WTC11 (cell line): ENCODE data around the gene CADM4. TPM values are rescaled to one million over a fixed set of nuclear protein-coding genes. Genes with fewer than 3 reads are reported as not detected.

Experiments
- ATAC-seq: fragments of 200-7000 bp; cut with Tn5 transposase; 2 replicates; pipeline ENCODE4 v1.10.0; 2021; ENCODE audit warnings: mild to moderate bottlenecking, moderate library complexity
- CTCF ChIA-PET: fragments of 300-600 bp; sonication (Branson Sonifier 250); formaldehyde crosslinking; loops from one replicate; lab custom pipeline; 2021; ENCODE audit warnings: antibody characterized with exemption; lab: Charles Lee
- POLR2A ChIA-PET: fragments of 350-600 bp; sonication (Branson Sonifier 250); formaldehyde crosslinking; loops from one replicate; lab custom pipeline; 2021; ENCODE audit warnings: antibody characterized with exemption; lab: Charles Lee
- DNase-seq: peaks from one replicate; pipeline ENCODE4 v3.0.0; 2021; ENCODE audit warnings: low spot score
- H3K27ac Mint-ChIP-seq: 2 replicates; pipeline ENCODE4 v1.8.0; 2021; ENCODE audit warnings: mixed read lengths
- H3K27me3 Mint-ChIP-seq: 2 replicates; pipeline ENCODE4 v1.8.0; 2021; ENCODE audit warnings: low read depth, mild to moderate bottlenecking, moderate library complexity, mixed read lengths
- H3K36me3 Mint-ChIP-seq: 2 replicates; pipeline ENCODE4 v1.8.0; 2021; ENCODE audit warnings: mixed read lengths
- H3K4me1 Mint-ChIP-seq: 2 replicates; pipeline ENCODE4 v1.8.0; 2022; ENCODE audit warnings: mixed read lengths
- H3K4me3 Mint-ChIP-seq: 2 replicates; pipeline ENCODE4 v1.8.0; 2021; ENCODE audit warnings: mild to moderate bottlenecking, moderate library complexity, mixed read lengths
- H3K9me3 Mint-ChIP-seq: 2 replicates; pipeline ENCODE4 v1.8.0; 2021; ENCODE audit warnings: mixed read lengths
- ATF1 ChIP-seq: sonication (generic); formaldehyde crosslinking; IDR thresholded peaks from 2 replicates; pipeline ENCODE4 v1.8.1; 2023; ENCODE audit warnings: mild to moderate bottlenecking, moderate library complexity, missing genetic modification reagents
- CBFB ChIP-seq: sonication (generic); formaldehyde crosslinking; IDR thresholded peaks from 2 replicates; pipeline ENCODE4 v1.8.1; 2022; ENCODE audit warnings: mild to moderate bottlenecking, low read depth, missing genetic modification reagents
- CREM ChIP-seq: sonication (generic); formaldehyde crosslinking; IDR thresholded peaks from 2 replicates; pipeline ENCODE4 v1.8.1; 2022; ENCODE audit warnings: mild to moderate bottlenecking, missing genetic modification reagents, moderate library complexity
- E2F4 ChIP-seq: sonication (generic); formaldehyde crosslinking; IDR thresholded peaks from 2 replicates; pipeline ENCODE4 v1.8.1; 2022; ENCODE audit warnings: low read depth, mild to moderate bottlenecking, moderate library complexity, missing genetic modification reagents, borderline replicate concordance
- FOXP4 ChIP-seq: sonication (generic); formaldehyde crosslinking; IDR thresholded peaks from 2 replicates; pipeline ENCODE4 v1.8.0; 2022; ENCODE audit warnings: mild to moderate bottlenecking, missing genetic modification reagents
- GTF2I ChIP-seq: fragments of 250-450 bp; sonication (Bioruptor Pico); conservative IDR thresholded peaks from 2 replicates; pipeline ENCODE4 v1.4.0; 2021; ENCODE audit warnings: mild to moderate bottlenecking
- IRF2 ChIP-seq: sonication (generic); formaldehyde crosslinking; IDR thresholded peaks from 2 replicates; pipeline ENCODE4 v1.8.0; 2022; ENCODE audit warnings: low read depth, missing genetic modification reagents, borderline replicate concordance
- MXD4 ChIP-seq: fragments of 250-450 bp; sonication (Bioruptor Pico); IDR thresholded peaks from 2 replicates; pipeline ENCODE4 v1.8.0; 2021; ENCODE audit warnings: mild to moderate bottlenecking, moderate library complexity, borderline replicate concordance
- OVOL2 ChIP-seq: fragments of 250-450 bp; sonication (Bioruptor Pico); IDR thresholded peaks from 2 replicates; pipeline ENCODE4 v1.9.0; 2021; ENCODE audit warnings: mild to moderate bottlenecking, borderline replicate concordance
- RELA ChIP-seq: sonication (generic); formaldehyde crosslinking; IDR thresholded peaks from 2 replicates; pipeline ENCODE4 v1.8.1; 2022; ENCODE audit warnings: missing genetic modification reagents, mild to moderate bottlenecking, borderline replicate concordance
- SOX15 ChIP-seq: fragments of 250-450 bp; sonication (Bioruptor Pico); IDR thresholded peaks from 2 replicates; pipeline ENCODE4 v1.9.0; 2021; ENCODE audit warnings: mild to moderate bottlenecking
- TCF7 ChIP-seq: sonication (generic); formaldehyde crosslinking; IDR thresholded peaks from 2 replicates; pipeline ENCODE4 v1.8.0; 2022; ENCODE audit warnings: mild to moderate bottlenecking, low read depth, missing genetic modification reagents, moderate library complexity
- TEAD1 ChIP-seq: sonication (generic); formaldehyde crosslinking; IDR thresholded peaks from 2 replicates; pipeline ENCODE4 v1.8.0; 2022; ENCODE audit warnings: mild to moderate bottlenecking, missing genetic modification reagents
- USF2 ChIP-seq: sonication (generic); formaldehyde crosslinking; IDR thresholded peaks from 2 replicates; pipeline ENCODE4 v1.8.1; 2023; ENCODE audit warnings: mild to moderate bottlenecking, missing genetic modification reagents, moderate library complexity
- ZNF532 ChIP-seq: fragments of 250-450 bp; sonication (Bioruptor Pico); IDR thresholded peaks from 2 replicates; pipeline ENCODE4 v1.9.0; 2021; ENCODE audit warnings: mild to moderate bottlenecking, borderline replicate concordance
- total RNA-seq: library from RNA; stranded (reverse); gene quantifications from 3 replicates; pipeline ENCODE4 v1.2.3, GENCODE V29; 2021
- TF ChIP-seq, protein P1 (sequence below): sonication (generic); formaldehyde crosslinking; IDR thresholded peaks from 2 replicates; pipeline ENCODE4 v1.8.0; 2022; ENCODE audit warnings: mild to moderate bottlenecking, missing genetic modification reagents
- TF ChIP-seq, protein P2 (sequence below): sonication (generic); formaldehyde crosslinking; IDR thresholded peaks from 2 replicates; pipeline ENCODE4 v1.8.1; 2023; ENCODE audit warnings: mild to moderate bottlenecking, missing genetic modification reagents
- TF ChIP-seq, protein P3 (sequence below): sonication (generic); formaldehyde crosslinking; IDR thresholded peaks from 2 replicates; pipeline ENCODE4 v1.8.0; 2022; ENCODE audit warnings: mild to moderate bottlenecking, missing genetic modification reagents
- TF ChIP-seq, protein P4 (sequence below): sonication (generic); formaldehyde crosslinking; IDR thresholded peaks from 2 replicates; pipeline ENCODE4 v1.8.1; 2023; ENCODE audit warnings: mild to moderate bottlenecking, missing genetic modification reagents, borderline replicate concordance

Gene CADM4
- total RNA-seq, 1 experiment from 2014 or later: 13.3 TPM

DNA sequence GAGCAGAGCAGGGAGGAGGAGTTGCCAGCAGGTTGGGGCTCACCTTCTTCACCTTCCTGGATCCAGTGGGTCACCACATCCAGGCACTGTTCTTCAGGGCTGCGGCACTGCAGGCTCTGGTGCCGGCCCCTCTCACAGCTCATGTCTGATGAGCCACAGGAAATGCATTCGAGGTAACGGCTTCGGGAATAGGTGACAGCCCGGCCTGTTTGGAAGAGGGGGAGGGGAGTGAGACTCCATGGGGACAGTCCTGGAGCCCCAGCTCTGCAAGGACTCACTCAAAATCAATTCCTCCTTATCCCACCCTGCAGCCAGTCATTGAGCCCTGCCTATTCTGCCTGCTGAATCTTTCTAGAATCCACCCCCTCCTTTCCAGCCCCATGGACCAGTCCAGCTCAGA is 16.8 kb upstream of the CADM4 start:
- TF ChIP-seq MXD4 (CRISPR knock-in tag): no peak
- no peak for TF ChIP-seq E2F4
- TF ChIP-seq CREM: no peak
- TF ChIP-seq CBFB: no peak
- no peak for TF ChIP-seq ZNF532 (CRISPR knock-in tag)
- no peak for TF ChIP-seq TCF7 (CRISPR knock-in tag)
- no peak for TF ChIP-seq IRF2 (CRISPR knock-in tag)
- no peak for TF ChIP-seq SOX15
- no peak for TF ChIP-seq GTF2I (CRISPR knock-in tag)
- Mint-ChIP-seq H3K9me3 (no peaks in the 10 kb centered on the region), H3K36me3 (peaks cover 36% of the 10 kb centered on the region), H3K27me3 (no peaks in the 10 kb centered on the region; the same call in 1 of the 2 replicates), H3K4me1 (peaks cover 2% of the 10 kb centered on the region; the same call in 1 of the 2 replicates), H3K4me3 (no peak overlapping the region), H3K27ac (no peak overlapping the region)
- ATAC-seq (no peak; the same call in 1 of the 2 replicates), DNase-seq (no peak)
- ChIA-PET POLR2A (no interaction called here), CTCF (interaction anchor here (1.2 kb wide), 1 partner anchor 89 kb away, joined by 3 read pairs; no protein-coding TSS in a partner anchor)

- ChIA-PET POLR2A (interaction anchor here (0.7 kb wide), 1 partner anchor 16 kb away, joined by 3 read pairs; no protein-coding TSS in a partner anchor), CTCF (interaction anchor here (0.7 to 2.5 kb wide), 20 partner anchors 8 to 205 kb away, joined by 3 to 22 read pairs (median 4); partner anchors contain the start of genes IRGQ, ZNF575 and ZNF576)
- peaks cover 2% of the 10 kb centered on the region; the same call in 1 of the 2 replicates for H3K4me1 Mint-ChIP-seq
- TF ChIP-seq TEAD1 (CRISPR knock-in tag): no peak
- TF ChIP-seq OVOL2 (CRISPR knock-in tag): no peak
- TF ChIP-seq ATF1 (CRISPR knock-in tag): no peak
- TF ChIP-seq USF2 (CRISPR knock-in tag): no peak
- TF ChIP-seq, protein P1, sequence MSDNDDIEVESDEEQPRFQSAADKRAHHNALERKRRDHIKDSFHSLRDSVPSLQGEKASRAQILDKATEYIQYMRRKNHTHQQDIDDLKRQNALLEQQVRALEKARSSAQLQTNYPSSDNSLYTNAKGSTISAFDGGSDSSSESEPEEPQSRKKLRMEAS: no peak
- TF ChIP-seq, protein P2, sequence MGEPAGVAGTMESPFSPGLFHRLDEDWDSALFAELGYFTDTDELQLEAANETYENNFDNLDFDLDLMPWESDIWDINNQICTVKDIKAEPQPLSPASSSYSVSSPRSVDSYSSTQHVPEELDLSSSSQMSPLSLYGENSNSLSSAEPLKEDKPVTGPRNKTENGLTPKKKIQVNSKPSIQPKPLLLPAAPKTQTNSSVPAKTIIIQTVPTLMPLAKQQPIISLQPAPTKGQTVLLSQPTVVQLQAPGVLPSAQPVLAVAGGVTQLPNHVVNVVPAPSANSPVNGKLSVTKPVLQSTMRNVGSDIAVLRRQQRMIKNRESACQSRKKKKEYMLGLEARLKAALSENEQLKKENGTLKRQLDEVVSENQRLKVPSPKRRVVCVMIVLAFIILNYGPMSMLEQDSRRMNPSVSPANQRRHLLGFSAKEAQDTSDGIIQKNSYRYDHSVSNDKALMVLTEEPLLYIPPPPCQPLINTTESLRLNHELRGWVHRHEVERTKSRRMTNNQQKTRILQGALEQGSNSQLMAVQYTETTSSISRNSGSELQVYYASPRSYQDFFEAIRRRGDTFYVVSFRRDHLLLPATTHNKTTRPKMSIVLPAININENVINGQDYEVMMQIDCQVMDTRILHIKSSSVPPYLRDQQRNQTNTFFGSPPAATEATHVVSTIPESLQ (CRISPR knock-in tag): no peak
- TF ChIP-seq, protein P3, sequence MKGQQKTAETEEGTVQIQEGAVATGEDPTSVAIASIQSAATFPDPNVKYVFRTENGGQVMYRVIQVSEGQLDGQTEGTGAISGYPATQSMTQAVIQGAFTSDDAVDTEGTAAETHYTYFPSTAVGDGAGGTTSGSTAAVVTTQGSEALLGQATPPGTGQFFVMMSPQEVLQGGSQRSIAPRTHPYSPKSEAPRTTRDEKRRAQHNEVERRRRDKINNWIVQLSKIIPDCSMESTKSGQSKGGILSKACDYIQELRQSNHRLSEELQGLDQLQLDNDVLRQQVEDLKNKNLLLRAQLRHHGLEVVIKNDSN (CRISPR knock-in tag): no peak
- TF ChIP-seq, protein P4, sequence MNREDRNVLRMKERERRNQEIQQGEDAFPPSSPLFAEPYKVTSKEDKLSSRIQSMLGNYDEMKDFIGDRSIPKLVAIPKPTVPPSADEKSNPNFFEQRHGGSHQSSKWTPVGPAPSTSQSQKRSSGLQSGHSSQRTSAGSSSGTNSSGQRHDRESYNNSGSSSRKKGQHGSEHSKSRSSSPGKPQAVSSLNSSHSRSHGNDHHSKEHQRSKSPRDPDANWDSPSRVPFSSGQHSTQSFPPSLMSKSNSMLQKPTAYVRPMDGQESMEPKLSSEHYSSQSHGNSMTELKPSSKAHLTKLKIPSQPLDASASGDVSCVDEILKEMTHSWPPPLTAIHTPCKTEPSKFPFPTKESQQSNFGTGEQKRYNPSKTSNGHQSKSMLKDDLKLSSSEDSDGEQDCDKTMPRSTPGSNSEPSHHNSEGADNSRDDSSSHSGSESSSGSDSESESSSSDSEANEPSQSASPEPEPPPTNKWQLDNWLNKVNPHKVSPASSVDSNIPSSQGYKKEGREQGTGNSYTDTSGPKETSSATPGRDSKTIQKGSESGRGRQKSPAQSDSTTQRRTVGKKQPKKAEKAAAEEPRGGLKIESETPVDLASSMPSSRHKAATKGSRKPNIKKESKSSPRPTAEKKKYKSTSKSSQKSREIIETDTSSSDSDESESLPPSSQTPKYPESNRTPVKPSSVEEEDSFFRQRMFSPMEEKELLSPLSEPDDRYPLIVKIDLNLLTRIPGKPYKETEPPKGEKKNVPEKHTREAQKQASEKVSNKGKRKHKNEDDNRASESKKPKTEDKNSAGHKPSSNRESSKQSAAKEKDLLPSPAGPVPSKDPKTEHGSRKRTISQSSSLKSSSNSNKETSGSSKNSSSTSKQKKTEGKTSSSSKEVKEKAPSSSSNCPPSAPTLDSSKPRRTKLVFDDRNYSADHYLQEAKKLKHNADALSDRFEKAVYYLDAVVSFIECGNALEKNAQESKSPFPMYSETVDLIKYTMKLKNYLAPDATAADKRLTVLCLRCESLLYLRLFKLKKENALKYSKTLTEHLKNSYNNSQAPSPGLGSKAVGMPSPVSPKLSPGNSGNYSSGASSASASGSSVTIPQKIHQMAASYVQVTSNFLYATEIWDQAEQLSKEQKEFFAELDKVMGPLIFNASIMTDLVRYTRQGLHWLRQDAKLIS (CRISPR knock-in tag): no peak
- TF ChIP-seq RELA: no peak
- TF ChIP-seq GTF2I (CRISPR knock-in tag): no peak
- no peak for TF ChIP-seq FOXP4 (CRISPR knock-in tag)
- H3K4me3 Mint-ChIP-seq: no peak overlapping the region
- H3K9me3 Mint-ChIP-seq: peaks cover 7% of the 10 kb centered on the region
- no peak overlapping the region for H3K27ac Mint-ChIP-seq
- peaks cover 2% of the 10 kb centered on the region; the same call in 1 of the 2 replicates for H3K27me3 Mint-ChIP-seq
- DNase-seq: no peak
- ATAC-seq: no peak
- H3K36me3 Mint-ChIP-seq: peaks cover 42% of the 10 kb centered on the region
Measured at GRCh38 chr19:43652546-43652874, 12.9 kb upstream of the CADM4 start.
